GM10248 (cell line): ENCODE data around the gene TBK1.

ENCODE experiments used
- CTCF ChIA-PET: fragments of 300-600 bp; sonication (Branson Sonifier 250); formaldehyde crosslinking; extraction: SDS; loops from one replicate; lab custom pipeline; 2021; ENCODE audit warnings: antibody characterized with exemption; lab: Yijun Ruan, JAX
- POLR2A ChIA-PET: fragments of 350-650 bp; sonication (Branson Sonifier 250); formaldehyde crosslinking; extraction: SDS; loops from one replicate; lab custom pipeline; 2020; ENCODE audit warnings: antibody characterized with exemption; lab: Yijun Ruan, JAX
- DNase-seq: peaks from one replicate; pipeline ENCODE4 v3.0.0; 2012; ENCODE audit errors: extremely low spot score
- CTCF ChIP-seq: IDR thresholded peaks from 2 replicates; pipeline ENCODE4 v1.5.1; 2012; ENCODE audit warnings: mild to moderate bottlenecking, low read depth; ENCODE audit errors: extremely low read depth, missing control alignments, control extremely low read depth

TBK1 gene

DNA sequence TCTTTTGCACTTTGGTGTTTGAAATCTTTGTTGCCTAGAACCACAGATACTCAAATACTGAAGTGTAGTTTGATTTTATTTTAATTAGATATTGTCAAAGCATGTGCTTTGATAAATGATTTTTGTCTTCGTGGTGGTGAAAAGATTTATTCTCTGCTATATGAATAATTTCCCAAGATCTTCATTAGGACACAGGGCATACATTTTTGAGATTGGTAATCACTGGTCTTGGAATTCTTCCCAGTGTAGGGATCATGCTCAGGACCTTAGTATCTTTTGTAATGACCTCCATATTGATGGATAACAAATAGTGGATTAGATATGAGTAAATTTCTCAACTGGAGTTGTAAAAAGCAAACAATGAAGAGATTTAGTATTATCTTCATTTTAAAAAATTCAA lies 28.2 kb downstream of the TBK1 start:
- POLR2A ChIA-PET = no interaction called here
- TF ChIP-seq CTCF = no peak
- CTCF ChIA-PET = interaction anchor here (1.3 kb wide), 1 partner anchor 30 kb away, joined by 3 read pairs; no protein-coding TSS in a partner anchor
- no peak for DNase-seq

DNA sequence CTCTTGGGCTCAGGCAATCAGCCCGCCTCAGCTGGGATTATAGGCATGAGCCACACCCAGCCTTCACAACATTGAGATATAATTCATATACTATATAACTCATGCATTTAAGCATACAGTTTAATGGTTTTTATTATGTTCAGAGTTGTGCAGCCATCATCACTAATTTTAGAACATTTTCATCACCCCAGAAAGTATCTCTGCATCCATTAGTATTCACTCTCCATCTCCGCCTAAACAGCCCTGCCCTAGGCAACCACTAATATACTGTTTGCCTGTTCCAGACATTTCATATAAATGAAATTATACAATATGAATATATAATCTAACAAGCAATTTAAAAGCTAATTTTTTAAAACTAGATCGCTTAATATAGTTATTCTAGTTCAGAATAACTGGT lies 34.7 kb downstream of the TBK1 start:
- ChIA-PET CTCF (interaction anchor here (0.7 to 1.7 kb wide), 5 partner anchors 9 to 27 kb away, joined by 3 to 5 read pairs (median 4); no protein-coding TSS in a partner anchor), POLR2A (no interaction called here)
- DNase-seq = no peak
- no peak for TF ChIP-seq CTCF

DNA sequence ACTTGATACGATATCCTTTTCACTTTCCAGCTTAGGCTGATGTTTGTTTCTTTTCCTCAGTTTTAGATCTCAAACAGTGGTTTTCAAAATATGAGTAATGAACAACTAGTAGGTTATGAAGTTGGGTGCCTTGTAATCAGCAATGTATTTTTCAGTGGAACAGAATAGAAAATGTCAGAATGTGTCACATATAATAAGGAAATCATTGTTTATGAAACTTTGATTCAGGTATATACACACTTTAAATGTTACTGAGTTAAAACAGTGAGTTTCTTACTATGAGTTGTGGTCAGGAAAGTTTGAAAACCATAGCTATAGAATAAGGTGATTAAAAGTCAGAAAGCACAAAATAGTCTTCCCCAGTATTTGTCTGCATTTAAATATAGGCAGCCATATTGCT lies 39.8 kb downstream of the TBK1 start:
- ChIA-PET POLR2A (no interaction called here), CTCF (interaction anchor here (1.1 to 1.3 kb wide), 3 partner anchors 15 to 34 kb away, joined by 3 to 5 read pairs (median 3); no protein-coding TSS in a partner anchor)
- DNase-seq = no peak
- no peak for TF ChIP-seq CTCF

DNA sequence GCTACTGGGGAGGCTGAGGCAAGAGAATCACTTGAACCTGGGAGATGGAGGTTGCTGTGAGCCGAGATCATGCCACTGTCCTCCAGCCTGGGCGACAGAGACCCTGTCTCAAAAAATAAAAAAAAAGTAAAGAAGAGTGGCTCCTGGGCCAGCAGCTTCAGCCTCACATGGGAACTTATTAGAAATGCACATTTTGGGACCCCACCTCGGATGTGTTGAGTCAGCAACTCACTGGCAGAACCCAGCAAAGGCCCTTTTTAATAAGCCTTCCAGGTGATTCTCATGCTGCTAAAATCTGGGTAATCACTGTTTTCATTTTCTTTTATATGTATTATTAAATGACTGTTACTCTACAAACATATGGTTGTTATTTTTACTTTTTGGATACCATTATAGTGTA lies 41.6 kb downstream of the TBK1 start:
- no peak for TF ChIP-seq CTCF
- POLR2A ChIA-PET = no interaction called here
- CTCF ChIA-PET = no interaction called here
- no peak for DNase-seq

DNA sequence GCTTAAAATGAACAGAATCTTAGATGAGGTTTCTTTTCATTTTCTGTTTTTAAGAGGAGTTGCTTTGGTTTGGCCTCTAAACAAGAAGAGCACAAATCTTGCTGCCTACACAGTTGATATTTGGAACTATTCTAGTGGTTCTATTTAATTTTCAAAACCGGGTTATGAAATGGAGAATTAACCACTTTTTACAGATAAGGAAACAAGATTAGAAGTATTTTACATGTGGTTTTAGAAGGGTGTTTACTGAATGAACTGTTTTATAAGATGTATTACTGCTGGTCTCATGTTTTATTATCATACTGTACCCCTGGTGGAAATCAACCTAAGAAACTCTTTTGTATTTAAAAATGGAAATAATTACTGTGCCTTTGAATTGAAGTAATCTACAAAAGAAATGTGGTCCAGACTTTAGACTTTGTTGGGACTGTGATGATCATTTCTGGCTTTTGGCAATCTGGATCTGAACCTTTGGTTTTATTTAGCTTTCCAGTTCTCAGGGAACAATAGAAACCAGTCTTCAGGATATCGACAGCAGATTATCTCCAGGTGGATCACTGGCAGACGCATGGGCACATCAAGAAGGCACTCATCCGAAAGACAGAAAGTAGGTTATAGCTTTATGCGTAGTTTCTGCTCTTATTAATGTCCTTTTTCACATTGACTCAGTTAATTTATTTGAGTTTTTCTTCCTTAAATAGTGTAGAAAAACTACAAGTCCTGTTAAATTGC lies 43.2 kb downstream of the TBK1 start:
- POLR2A ChIA-PET = no interaction called here
- DNase-seq = no peak
- no peak for TF ChIP-seq CTCF
- CTCF ChIA-PET = interaction anchor here (0.7 to 1.5 kb wide), 5 partner anchors 9 to 72 kb away, joined by 3 to 5 read pairs (median 3); no protein-coding TSS in a partner anchor

GRCh38 chr12:64496839-64497400 lies 45.0 kb downstream of the TBK1 start:
- TF ChIP-seq CTCF = no peak
- no peak for DNase-seq
- ChIA-PET POLR2A (no interaction called here), CTCF (interaction anchor here (1.3 kb wide), 1 partner anchor 16 kb away, joined by 3 read pairs; no protein-coding TSS in a partner anchor)
